NT2/D1 (cell line): ENCODE results near the gene AMELX.

Experiments used
- DNase-seq: peaks from one replicate; pipeline ENCODE4 v3.0.0-alpha.2; 2011; ENCODE audit warnings: low read depth, low spot score
- H3K27me3 ChIP-seq: 2 replicates; pipeline ENCODE4 v1.6.0; 2011; ENCODE audit warnings: mild to moderate bottlenecking; ENCODE audit not compliant: insufficient read length, insufficient read depth
- H3K36me3 ChIP-seq: 2 replicates; pipeline ENCODE4 v1.6.1; 2011; ENCODE audit warnings: mild to moderate bottlenecking, low read length, mixed read lengths; ENCODE audit not compliant: insufficient read depth, insufficient read length
- H3K4me1 ChIP-seq: 2 replicates; pipeline ENCODE4 v1.5.1; 2011; ENCODE audit not compliant: insufficient read depth, insufficient read length
- H3K4me3 ChIP-seq: 2 replicates; pipeline ENCODE4 v1.5.1; 2011; ENCODE audit warnings: low read depth; ENCODE audit not compliant: insufficient read length
- H3K9ac ChIP-seq: 2 replicates; pipeline ENCODE4 v1.6.0; 2011; ENCODE audit warnings: low read depth; ENCODE audit not compliant: insufficient read length
- H3K9me3 ChIP-seq: 2 replicates; pipeline ENCODE4 v1.5.1; 2011; ENCODE audit warnings: mild to moderate bottlenecking, low read length; ENCODE audit not compliant: insufficient read depth
- SUZ12 ChIP-seq: IDR thresholded peaks from 2 replicates; pipeline ENCODE4 v1.6.1; 2011; ENCODE audit not compliant: insufficient read length, insufficient read depth; ENCODE audit errors: extremely low read depth
- YY1 ChIP-seq: IDR thresholded peaks from 2 replicates; pipeline ENCODE4 v1.6.1; 2011; ENCODE audit not compliant: insufficient read length, insufficient read depth
- ZNF274 ChIP-seq: IDR thresholded peaks from 2 replicates; pipeline ENCODE4 v1.6.1; 2011; ENCODE audit warnings: mild to moderate bottlenecking, low read depth, low read length

AMELX gene

GRCh38 chrX:11293113-11293512 is at the start of gene AMELX:
Gene AMELX, plus strand, starts transcription at chrX:11293413. Its CDS starts 1,376 bp downstream, at chrX:11294789.
- no peak within 1 kb of the TSS for H3K9ac ChIP-seq
- TF ChIP-seq SUZ12 = no peak
- TF ChIP-seq ZNF274 = no peak
- no peak for DNase-seq
- H3K36me3 ChIP-seq = no peaks in the 10 kb centered on the region
- no peaks in the 10 kb centered on the region for H3K9me3 ChIP-seq
- H3K27me3 ChIP-seq = no peaks in the 10 kb centered on the region
- H3K4me1 ChIP-seq = no peaks in the 10 kb centered on the region
- no peak within 1 kb of the TSS for H3K4me3 ChIP-seq

GRCh38 chrX:11244636-11245035 is 48.6 kb upstream of the AMELX start:
- Histone ChIP-seq H3K4me3 (no peak overlapping the region), H3K4me1 (no peaks in the 10 kb centered on the region), H3K27me3 (no peaks in the 10 kb centered on the region), H3K9me3 (no peaks in the 10 kb centered on the region), H3K36me3 (no peaks in the 10 kb centered on the region), H3K9ac (no peak overlapping the region)
- no peak for DNase-seq
- TF ChIP-seq SUZ12 (no peak), YY1 (no peak), ZNF274 (no peak)

GRCh38 chrX:11254417-11255109 is 38.6 kb upstream of the AMELX start:
- Histone ChIP-seq H3K9me3 (no peaks in the 10 kb centered on the region), H3K27me3 (no peaks in the 10 kb centered on the region), H3K4me3 (no peak overlapping the region), H3K9ac (no peak overlapping the region), H3K36me3 (no peaks in the 10 kb centered on the region), H3K4me1 (no peaks in the 10 kb centered on the region)
- no peak for TF ChIP-seq YY1
- TF ChIP-seq SUZ12 = no peak
- no peak for TF ChIP-seq ZNF274
- DNase-seq = no peak

DNA sequence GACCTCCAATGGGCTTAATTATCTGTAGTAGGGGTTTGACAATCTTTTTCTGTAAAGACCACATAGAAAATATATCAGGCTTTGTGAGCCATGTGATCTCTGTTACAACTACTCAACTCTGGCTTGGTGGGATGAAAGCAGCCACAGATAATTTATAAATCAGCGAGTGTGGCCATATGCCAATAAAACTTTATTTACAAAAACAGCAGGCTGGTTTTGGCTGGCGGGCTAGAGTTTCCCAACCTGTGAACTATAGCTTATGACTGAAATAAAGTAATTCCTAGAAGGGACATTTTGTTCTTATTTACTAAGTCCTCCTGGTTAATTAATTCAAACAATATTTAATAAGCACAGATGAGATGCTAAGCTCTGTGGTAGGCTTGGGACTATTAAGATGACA is 35.9 kb upstream of the AMELX start:
- Histone ChIP-seq H3K36me3 (no peaks in the 10 kb centered on the region), H3K27me3 (no peaks in the 10 kb centered on the region), H3K4me1 (no peaks in the 10 kb centered on the region), H3K9me3 (no peaks in the 10 kb centered on the region), H3K9ac (no peak overlapping the region), H3K4me3 (no peak overlapping the region)
- DNase-seq = no peak
- TF ChIP-seq SUZ12 = no peak
- no peak for TF ChIP-seq ZNF274
- TF ChIP-seq YY1 = no peak

GRCh38 chrX:11257711-11258110 is 35.5 kb upstream of the AMELX start:
- H3K36me3 ChIP-seq = no peaks in the 10 kb centered on the region
- no peaks in the 10 kb centered on the region for H3K4me1 ChIP-seq
- no peak overlapping the region for H3K9ac ChIP-seq
- H3K4me3 ChIP-seq = no peak overlapping the region
- TF ChIP-seq ZNF274 (no peak), SUZ12 (no peak), YY1 (no peak)
- H3K27me3 ChIP-seq = no peaks in the 10 kb centered on the region
- DNase-seq = no peak
- H3K9me3 ChIP-seq = no peaks in the 10 kb centered on the region

DNA sequence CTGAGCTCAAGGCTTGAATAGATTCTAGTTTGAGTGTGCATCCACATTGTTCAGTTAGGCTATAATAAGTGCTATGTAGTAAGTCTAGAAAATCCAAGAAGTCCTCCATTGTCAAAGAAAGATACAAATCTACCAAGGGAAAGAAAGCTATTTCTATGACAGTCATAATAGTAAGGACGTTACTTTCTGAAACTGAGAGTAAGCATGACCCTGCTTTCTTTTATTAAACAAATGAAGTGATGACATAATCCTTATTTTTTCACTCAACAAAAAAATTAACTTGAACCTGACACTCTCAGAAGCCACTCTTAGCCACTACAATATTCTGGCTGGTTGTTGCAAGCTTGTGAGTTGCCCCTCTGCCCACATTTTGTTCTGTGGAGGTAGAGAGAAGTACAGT is 33.8 kb upstream of the AMELX start:
- no peak for DNase-seq
- H3K9ac ChIP-seq = no peak overlapping the region
- H3K27me3 ChIP-seq = no peaks in the 10 kb centered on the region
- TF ChIP-seq ZNF274 (no peak), SUZ12 (no peak)
- no peak overlapping the region for H3K4me3 ChIP-seq
- H3K36me3 ChIP-seq = no peaks in the 10 kb centered on the region
- no peaks in the 10 kb centered on the region for H3K9me3 ChIP-seq
- no peaks in the 10 kb centered on the region for H3K4me1 ChIP-seq

DNA sequence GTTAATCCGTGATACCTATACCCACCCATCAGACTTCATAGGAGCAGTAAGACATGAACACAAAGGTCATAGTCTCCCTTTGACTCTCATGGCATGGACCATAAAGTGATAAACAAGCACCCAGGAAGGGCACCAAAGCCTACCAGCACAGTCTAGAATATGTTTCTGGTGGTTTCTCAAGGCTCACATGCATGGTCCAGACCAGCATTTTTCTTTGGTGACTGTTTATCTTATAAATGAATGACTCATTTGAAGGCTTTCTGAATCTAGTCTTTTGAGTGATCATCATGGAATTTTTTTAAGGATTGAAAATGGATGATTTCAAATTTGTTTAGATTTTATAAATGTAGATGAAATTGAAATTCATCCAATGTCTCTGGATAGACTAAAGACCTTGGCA is 32.0 kb upstream of the AMELX start:
- Histone ChIP-seq H3K9ac (no peak overlapping the region), H3K9me3 (no peaks in the 10 kb centered on the region), H3K27me3 (no peaks in the 10 kb centered on the region), H3K4me1 (no peaks in the 10 kb centered on the region), H3K36me3 (no peaks in the 10 kb centered on the region), H3K4me3 (no peak overlapping the region)
- TF ChIP-seq SUZ12 (no peak), ZNF274 (no peak), YY1 (no peak)
- no peak for DNase-seq
